Right renal pelvis (tissue), 4 donors: ENCODE measurements around the gene CREBBP. TPM values are rescaled to one million over a fixed set of nuclear protein-coding genes. Genes with fewer than 3 reads are reported as not detected.

Experiments
- DNase-seq, 4 donors: peaks; one replicate each; pipeline ENCODE4 v3.0.0-alpha.2; 2013; ENCODE audit warnings: low read depth in 4 of 4, low spot score in 3 of 4, missing footprints in 1 of 4
- polyA plus RNA-seq, 4 donors: library from polyadenylated mRNA; unstranded; fragments of 120-200 nt; gene quantifications; one replicate each; pipeline ENCODE4 v1.2.1, GENCODE V29; 2013; ENCODE audit not compliant: insufficient read length in 4 of 4

Gene CREBBP
- polyA plus RNA-seq, 4 donors = 64.6 to 84.7 (median 72.8) TPM

- no peak for DNase-seq
These were observed 23.1 kb downstream of the CREBBP start for GRCh38 chr16:3857189-3858043.

GRCh38 chr16:3856367-3857141, 24.0 kb downstream of the CREBBP start:
- DNase-seq = no peak

DNA sequence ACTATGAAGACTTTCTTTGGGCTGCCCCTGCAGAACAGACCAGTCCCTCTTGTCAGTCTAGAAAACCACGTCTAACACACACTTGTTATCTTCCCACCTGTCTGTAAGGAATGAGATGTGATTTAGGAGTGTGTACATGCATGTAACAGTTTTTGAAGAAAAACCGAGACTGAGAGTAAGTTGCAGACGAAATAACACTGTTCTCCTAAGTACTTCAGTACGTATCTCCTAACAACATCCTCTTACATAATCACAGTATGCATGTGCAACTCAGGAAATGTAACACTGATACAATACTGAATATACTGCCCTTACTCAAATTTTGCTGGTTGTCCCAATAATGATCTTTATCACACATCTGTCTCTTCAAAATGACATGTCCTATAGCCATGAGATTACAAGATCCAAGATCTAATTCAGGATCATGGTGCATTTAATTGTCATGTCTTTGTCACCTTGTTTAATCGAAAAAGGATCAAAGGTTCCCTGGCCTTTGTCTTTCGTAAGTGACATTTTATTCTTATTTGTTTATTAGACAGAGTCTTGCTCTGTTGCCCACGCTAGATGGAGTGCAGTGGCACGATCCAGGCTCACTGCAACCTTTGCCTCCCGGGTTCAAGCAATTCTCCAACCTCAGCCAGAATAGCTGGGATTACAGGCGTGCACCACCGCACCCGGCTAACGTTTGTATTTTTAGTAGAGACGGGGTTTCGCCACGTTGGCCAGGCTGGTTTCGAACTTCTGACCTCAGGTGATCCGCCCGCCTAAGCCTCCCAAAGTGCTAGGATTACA, 25.6 kb downstream of the CREBBP start:
- no peak for DNase-seq

GRCh38 chr16:3850544-3850899, 30.0 kb downstream of the CREBBP start:
- DNase-seq = no peak

DNA sequence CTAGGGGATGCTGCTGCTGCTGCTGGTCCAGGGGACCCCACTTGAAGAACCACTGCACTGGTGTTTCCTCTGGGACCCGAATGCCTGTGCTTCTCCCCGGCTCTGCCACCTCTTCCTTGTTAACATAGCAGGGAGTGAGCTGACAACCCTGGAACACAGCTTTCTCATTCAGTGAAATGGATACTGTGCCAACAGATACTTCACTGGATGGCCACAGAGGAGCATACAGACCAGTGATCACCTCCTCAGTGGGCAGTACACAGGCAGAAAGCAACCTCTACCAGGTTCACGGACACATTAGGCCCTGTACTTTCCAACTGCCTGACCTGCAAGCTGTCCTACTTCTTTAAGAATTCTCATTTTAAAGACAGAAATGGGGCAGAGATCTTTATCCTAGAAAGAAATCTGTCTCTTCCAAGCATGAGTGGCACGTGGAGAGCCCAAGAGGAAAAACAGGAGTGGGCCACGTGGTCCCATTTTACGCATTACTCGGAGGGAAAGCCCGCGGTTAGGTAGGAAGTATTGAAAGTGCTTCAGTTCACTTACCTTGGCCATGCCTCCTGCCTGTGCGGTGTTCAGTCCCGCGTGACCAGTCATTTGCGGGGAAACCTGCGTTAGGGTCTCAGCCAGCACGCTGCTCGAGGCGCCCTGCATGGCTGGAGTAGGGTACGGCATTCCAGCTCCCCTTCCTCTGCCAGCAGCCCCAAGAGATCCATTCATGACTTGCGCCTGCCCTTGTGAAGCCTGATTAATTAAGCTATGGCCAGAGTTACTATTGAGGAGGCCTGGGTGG, 30.6 kb downstream of the CREBBP start:
- DNase-seq = no peak

DNA sequence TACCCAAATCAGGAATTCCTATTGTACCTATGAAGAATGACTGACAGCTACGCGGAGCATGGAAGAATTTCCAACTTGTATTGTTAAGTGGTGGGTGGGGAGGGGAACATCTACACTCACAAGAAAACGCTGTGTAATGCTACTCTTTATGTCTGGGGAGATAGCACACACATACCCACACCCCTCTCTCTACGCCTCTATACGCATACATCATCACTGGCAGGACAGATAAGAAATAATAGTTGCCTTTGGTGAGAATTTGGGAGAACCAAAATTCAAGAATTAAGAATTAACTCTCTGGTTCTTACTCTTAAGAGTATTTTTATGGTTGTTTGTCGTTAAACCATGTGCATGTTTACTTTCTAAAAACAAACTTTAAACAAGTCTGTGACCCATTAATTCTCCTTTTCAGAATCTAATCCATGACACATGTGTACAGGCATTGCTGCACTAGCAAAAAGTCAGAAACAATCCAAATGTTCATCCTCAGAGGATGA, 33.9 kb downstream of the CREBBP start:
- no peak for DNase-seq

GRCh38 chr16:3846087-3846486, 34.4 kb downstream of the CREBBP start:
- no peak for DNase-seq

- no peak for DNase-seq
These were observed 37.5 kb downstream of the CREBBP start for GRCh38 chr16:3842994-3843393.

DNA sequence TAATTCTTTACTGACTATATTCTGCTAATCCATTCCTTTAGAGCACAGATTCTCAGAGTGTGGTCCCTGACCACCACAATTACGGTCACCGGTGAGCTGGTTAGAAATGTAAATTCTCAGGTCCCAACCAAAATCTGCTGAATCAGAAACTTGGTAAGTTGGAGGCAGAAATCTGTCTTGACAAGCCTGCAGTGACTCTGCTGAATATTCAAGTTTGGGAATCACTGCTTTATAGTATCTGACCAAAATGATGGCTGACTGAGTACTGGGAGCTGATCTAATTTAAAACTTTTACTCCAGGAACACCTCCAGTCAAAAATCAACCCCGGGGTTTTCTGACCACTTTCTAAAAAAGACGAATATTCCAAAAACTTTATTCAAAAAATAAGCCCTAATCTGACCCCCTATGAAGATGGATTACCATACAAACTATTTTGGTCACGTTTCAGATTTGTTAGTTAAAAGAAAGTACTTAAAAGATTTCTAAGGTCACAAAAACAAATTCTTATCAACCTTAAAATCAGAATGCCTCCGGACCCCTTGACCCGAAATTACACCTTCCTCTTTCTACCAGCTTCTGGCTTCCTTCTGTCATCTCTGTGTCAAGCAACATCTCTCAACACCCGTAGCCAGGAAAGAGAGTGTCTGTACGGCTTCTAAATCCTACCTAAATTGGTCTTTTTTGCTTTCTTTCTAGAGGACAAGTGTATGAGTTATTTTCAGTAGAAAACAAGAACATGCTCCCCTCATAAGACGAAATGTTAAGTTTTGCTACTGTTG, 38.6 kb downstream of the CREBBP start:
- no peak for DNase-seq

- DNase-seq = no peak
These were observed 40.9 kb downstream of the CREBBP start for GRCh38 chr16:3839402-3840184.

DNA sequence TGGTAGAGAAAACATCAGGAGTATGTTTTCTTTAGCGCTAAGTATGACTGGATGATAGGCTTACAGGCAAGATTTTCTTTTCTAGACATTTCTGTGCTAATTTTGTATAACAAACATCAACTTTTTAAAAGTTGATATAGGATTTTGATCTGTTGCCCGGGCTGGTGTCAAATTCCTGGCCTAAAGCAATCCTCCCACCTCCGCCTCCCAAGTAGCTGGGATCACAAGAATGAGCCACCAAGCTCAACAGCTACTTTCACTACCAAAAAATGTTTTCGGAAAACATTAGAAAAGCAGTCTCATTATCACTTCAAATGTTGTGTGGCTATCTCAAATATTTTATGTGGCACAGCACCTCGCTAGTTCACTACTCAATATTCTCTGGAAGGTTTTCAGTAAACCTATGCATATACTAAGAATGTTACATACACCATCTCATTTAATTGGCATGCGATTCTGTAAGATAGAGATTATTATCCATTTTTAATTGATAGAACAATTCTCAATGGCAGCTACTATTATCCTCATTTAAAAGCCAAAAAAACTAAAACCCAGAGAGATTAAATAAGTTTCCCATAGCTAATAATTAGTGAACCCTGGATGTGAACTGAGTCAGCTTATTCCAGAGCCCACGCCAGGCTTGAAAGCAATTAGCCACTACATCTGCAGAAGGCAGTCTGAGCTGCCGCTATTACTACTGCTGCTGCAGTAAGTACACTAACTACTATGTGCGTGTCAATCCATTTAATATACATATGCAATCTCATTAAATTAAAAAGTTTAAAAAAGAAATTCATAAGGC, 41.7 kb downstream of the CREBBP start:
- DNase-seq = no peak

- DNase-seq = no peak
These were observed 42.5 kb downstream of the CREBBP start for GRCh38 chr16:3837851-3838586.

- DNase-seq = no peak
These were observed 43.9 kb downstream of the CREBBP start for GRCh38 chr16:3836641-3837040.

GRCh38 chr16:3835089-3835602, 45.4 kb downstream of the CREBBP start:
- no peak for DNase-seq

- no peak for DNase-seq
These were observed 47.8 kb downstream of the CREBBP start for GRCh38 chr16:3832668-3833067.

DNA sequence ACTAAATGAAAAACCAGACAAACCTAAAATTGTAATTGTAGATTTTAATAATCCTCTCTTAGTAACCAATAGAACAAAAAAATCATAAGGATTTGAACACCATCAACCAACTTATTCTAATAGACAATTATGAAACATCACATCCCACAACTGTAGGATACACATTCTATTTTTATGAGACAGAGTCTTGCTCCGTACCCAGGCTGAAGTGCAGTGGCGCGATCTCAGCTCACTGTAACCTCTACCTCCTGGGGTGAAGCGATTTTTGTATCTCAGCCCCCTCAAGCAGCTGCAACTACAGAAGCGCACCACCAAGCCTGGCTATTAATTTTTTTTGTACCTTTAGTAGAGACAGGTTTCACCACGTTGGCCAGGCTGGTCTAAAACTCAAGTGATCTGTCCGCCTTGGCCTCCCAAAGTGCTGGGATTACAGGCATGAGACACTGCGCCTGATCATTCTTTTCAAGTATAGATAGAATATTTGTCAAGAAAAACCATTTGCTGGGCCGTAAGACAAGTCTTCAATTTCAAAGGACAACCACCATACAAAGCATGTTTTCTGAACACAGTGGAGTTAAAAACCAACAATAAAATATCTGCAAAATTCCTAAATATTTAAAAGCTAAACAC, 49.8 kb downstream of the CREBBP start:
- DNase-seq = no peak
